ENCODE results near the gene OVOL2. TPM values are rescaled to one million over a fixed set of nuclear protein-coding genes. Genes with fewer than 3 reads are reported as not detected.

Gene OVOL2
- total RNA-seq, 2 experiments from 2014 or later = not detected

GRCh38 chr20:18042229-18042628 lies 15.5 kb downstream of the OVOL2 start:
- no peak overlapping the region for H3K4me3 ChIP-seq (ENCODE audit: low read length)
- DNase-seq (no peak), ATAC-seq (ENCODE audit: poor library complexity) (no peak)
- CTCF ChIA-PET = no interaction called here
- Mint-ChIP-seq H3K27ac (no peak overlapping the region), H3K27me3 (peaks cover 71% of the 10 kb centered on the region), H3K9me3 (peaks cover 3% of the 10 kb centered on the region), H3K4me1 (ENCODE audit: low read depth) (no peaks in the 10 kb centered on the region), H3K4me3 (no peak overlapping the region), H3K36me3 (ENCODE audit: low read depth) (no peaks in the 10 kb centered on the region)
- TF ChIP-seq CTCF (IDR thresholded peaks at IDR 0.05) = no peak
- H3K36me3 ChIP-seq (ENCODE audit: insufficient read depth, low read length) = no peaks in the 10 kb centered on the region
- intact Hi-C loops (cut with DNase I, micrococcal nuclease) = no loop called here
- no peaks in the 10 kb centered on the region for H3K4me1 ChIP-seq (ENCODE audit: insufficient read depth, low read length)
- H3K27ac ChIP-seq (ENCODE audit: low read depth in 1 of 2, low read length in 2 of 2) = no peak overlapping the region
- peaks cover 0 to 13% of the 10 kb centered on the region in 2 experiments for H3K9me3 ChIP-seq (ENCODE audit: control insufficient read depth in 1 of 2, insufficient read depth in 1 of 2, low read length in 2 of 2)
- POLR2A ChIA-PET = no interaction called here
- peaks cover 2 to 13% of the 10 kb centered on the region in 2 experiments for H3K27me3 ChIP-seq (ENCODE audit: control insufficient read depth in 1 of 2, insufficient read depth in 2 of 2, low read length in 2 of 2)

- no peak for TF ChIP-seq CTCF (IDR thresholded peaks at IDR 0.05)
- CTCF ChIA-PET = no interaction called here
- Mint-ChIP-seq H3K4me3 (no peak overlapping the region), H3K27ac (no peak overlapping the region), H3K9me3 (peaks cover 3% of the 10 kb centered on the region), H3K27me3 (peaks cover 67% of the 10 kb centered on the region), H3K4me1 (ENCODE audit: low read depth) (no peaks in the 10 kb centered on the region), H3K36me3 (ENCODE audit: low read depth) (no peaks in the 10 kb centered on the region)
- H3K4me3 ChIP-seq (ENCODE audit: low read length) = no peak overlapping the region
- peaks cover 0 to 13% of the 10 kb centered on the region in 2 experiments for H3K9me3 ChIP-seq (ENCODE audit: control insufficient read depth in 1 of 2, insufficient read depth in 1 of 2, low read length in 2 of 2)
- DNase-seq (no peak), ATAC-seq (ENCODE audit: poor library complexity) (no peak)
- intact Hi-C loops (cut with DNase I, micrococcal nuclease) = no loop called here
- H3K36me3 ChIP-seq (ENCODE audit: insufficient read depth, low read length) = no peaks in the 10 kb centered on the region
- H3K27ac ChIP-seq (ENCODE audit: low read depth in 1 of 2, low read length in 2 of 2) = no peak overlapping the region
- POLR2A ChIA-PET = no interaction called here
- H3K4me1 ChIP-seq (ENCODE audit: insufficient read depth, low read length) = no peaks in the 10 kb centered on the region
- peaks cover 2 to 13% of the 10 kb centered on the region in 2 experiments for H3K27me3 ChIP-seq (ENCODE audit: control insufficient read depth in 1 of 2, insufficient read depth in 2 of 2, low read length in 2 of 2)
Observed at GRCh38 chr20:18041462-18041861, 16.3 kb downstream of the OVOL2 start.

GRCh38 chr20:18039063-18039462 lies 18.7 kb downstream of the OVOL2 start:
- Mint-ChIP-seq H3K27me3 (peaks cover 61% of the 10 kb centered on the region), H3K27ac (no peak overlapping the region), H3K4me3 (no peak overlapping the region), H3K4me1 (ENCODE audit: low read depth) (no peaks in the 10 kb centered on the region), H3K36me3 (ENCODE audit: low read depth) (no peaks in the 10 kb centered on the region), H3K9me3 (peaks cover 3% of the 10 kb centered on the region)
- ChIA-PET CTCF (no interaction called here), POLR2A (no interaction called here)
- Histone ChIP-seq H3K27ac (ENCODE audit: low read depth in 1 of 2, low read length in 2 of 2) (no peak overlapping the region), H3K27me3 (ENCODE audit: control insufficient read depth in 1 of 2, insufficient read depth in 2 of 2, low read length in 2 of 2) (peaks cover 2 to 9% of the 10 kb centered on the region in 2 experiments), H3K9me3 (ENCODE audit: control insufficient read depth in 1 of 2, insufficient read depth in 1 of 2, low read length in 2 of 2) (peaks cover 0 to 12% of the 10 kb centered on the region in 2 experiments), H3K4me1 (ENCODE audit: insufficient read depth, low read length) (no peaks in the 10 kb centered on the region), H3K36me3 (ENCODE audit: insufficient read depth, low read length) (no peaks in the 10 kb centered on the region), H3K4me3 (ENCODE audit: low read length) (no peak overlapping the region)
- ATAC-seq (ENCODE audit: poor library complexity) (no peak), DNase-seq (no peak)
- TF ChIP-seq CTCF (IDR thresholded peaks at IDR 0.05) = no peak
- intact Hi-C loops (cut with DNase I, micrococcal nuclease) = no loop called here

All from CD4-positive, alpha-beta T cell (primary cell).